Hematopoietic multipotent progenitor cell treated with erythropoietin and hydrocortisone succinate and interleukin-3 and kit ligand, for 4 days (in vitro differentiated cells): Measurements from ENCODE around the gene PRR13.
"Not testable (repeated sequence)": the region's sequence is repeated elsewhere in the genome, so short reads cannot be mapped to it uniquely, and the experiment has no call there.

Experiments
- DNase-seq: peaks from one replicate; pipeline ENCODE4 v3.0.0-alpha.2; 2015

The PRR13 gene

GRCh38 chr12:53439582-53439981 lies 2.0 kb upstream of the PRR13 start:
- not testable (repeated sequence) for DNase-seq

- no peak for DNase-seq
These were observed 2.4 kb downstream of the PRR13 start for GRCh38 chr12:53443955-53444354.

GRCh38 chr12:53444593-53445325 lies 3.2 kb downstream of the PRR13 start:
- not testable (repeated sequence) for DNase-seq

- no peak for DNase-seq
These were observed 9.4 kb downstream of the PRR13 start for GRCh38 chr12:53450936-53451335.

- peak; percentile 100 for DNase-seq
These were observed 10.2 kb downstream of the PRR13 start, which contains the start of gene PCBP2 for GRCh38 chr12:53451661-53452158. PCBP2 (plus strand) TSS chr12:53452102; CDS start chr12:53454801, 2,699 bp downstream.

- DNase-seq, result peak; percentile 92
These were observed 10.9 kb downstream of the PRR13 start for GRCh38 chr12:53452159-53453077.

GRCh38 chr12:53453953-53454640 lies 12.6 kb downstream of the PRR13 start:
- DNase-seq, result no peak

- DNase-seq, result no peak
These were observed 13.2 kb downstream of the PRR13 start for GRCh38 chr12:53454707-53455106.

GRCh38 chr12:53456654-53457366 lies 15.3 kb downstream of the PRR13 start:
- no peak for DNase-seq

GRCh38 chr12:53459097-53459496 lies 17.6 kb downstream of the PRR13 start:
- DNase-seq, result no peak

- no peak for DNase-seq
These were observed 19.5 kb downstream of the PRR13 start for GRCh38 chr12:53461059-53461458.

GRCh38 chr12:53461591-53461990 lies 20.1 kb downstream of the PRR13 start:
- DNase-seq, result no peak

- DNase-seq, result no peak
These were observed 21.4 kb downstream of the PRR13 start for GRCh38 chr12:53462935-53463334.

GRCh38 chr12:53463802-53464560 lies 22.4 kb downstream of the PRR13 start:
- no peak for DNase-seq

- DNase-seq, result no peak
These were observed 23.3 kb downstream of the PRR13 start for GRCh38 chr12:53464685-53465418.

GRCh38 chr12:53465679-53466078 lies 24.1 kb downstream of the PRR13 start:
- DNase-seq, result no peak

GRCh38 chr12:53466640-53467039 lies 25.1 kb downstream of the PRR13 start:
- DNase-seq, result no peak

- DNase-seq, result no peak
These were observed 25.5 kb downstream of the PRR13 start for GRCh38 chr12:53467082-53467481.

- no peak for DNase-seq
These were observed 26.3 kb downstream of the PRR13 start for GRCh38 chr12:53467880-53468279.

GRCh38 chr12:53468282-53468681 lies 26.7 kb downstream of the PRR13 start:
- no peak for DNase-seq

- DNase-seq, result no peak
These were observed 30.6 kb downstream of the PRR13 start for GRCh38 chr12:53472056-53472582.
